C1 segment of cervical spinal cord (tissue), 14 donors: ENCODE measurements around the gene URI1.
"Not testable (repeated sequence)": the region's sequence is repeated elsewhere in the genome, so short reads cannot be mapped to it uniquely, and the experiment has no call there.

Source experiments
- DNase-seq, 14 donors: peaks; one replicate each; lab custom pipeline; 2025; lab: John Stamatoyannopoulos, UW

The URI1 gene

GRCh38 chr19:29942404-29943261 lies 594 bp downstream of the URI1 start:
- peak in 9 of 14 donors; percentile 44 to 76 (median 58) for DNase-seq

GRCh38 chr19:29943615-29944014 lies 1.6 kb downstream of the URI1 start:
- DNase-seq: no peak

- DNase-seq: no peak
Observed at GRCh38 chr19:29944390-29945012, 2.5 kb downstream of the URI1 start.

GRCh38 chr19:29945017-29945416 lies 3.0 kb downstream of the URI1 start:
- DNase-seq: no peak

- no peak for DNase-seq
Observed at GRCh38 chr19:29945433-29945832, 3.4 kb downstream of the URI1 start.

GRCh38 chr19:29946645-29947044 lies 4.6 kb downstream of the URI1 start:
- DNase-seq: no peak

GRCh38 chr19:29947871-29948270 lies 5.8 kb downstream of the URI1 start:
- DNase-seq: no peak

- not testable (repeated sequence) for DNase-seq
Observed at GRCh38 chr19:29948759-29949470, 6.9 kb downstream of the URI1 start.

- no peak for DNase-seq
Observed at GRCh38 chr19:29952177-29952576, 10.1 kb downstream of the URI1 start.

- no peak for DNase-seq
Observed at GRCh38 chr19:29952646-29953045, 10.6 kb downstream of the URI1 start.

GRCh38 chr19:29953352-29954247 lies 11.6 kb downstream of the URI1 start:
- no peak for DNase-seq

GRCh38 chr19:29956855-29957254 lies 14.8 kb downstream of the URI1 start:
- DNase-seq: no peak

- no peak for DNase-seq
Observed at GRCh38 chr19:29961311-29961710, 19.3 kb downstream of the URI1 start.

- DNase-seq: no peak
Observed at GRCh38 chr19:29962793-29963192, 20.8 kb downstream of the URI1 start.

- DNase-seq: no peak
Observed at GRCh38 chr19:29963576-29963975, 21.5 kb downstream of the URI1 start.

- no peak for DNase-seq
Observed at GRCh38 chr19:29964171-29964570, 22.1 kb downstream of the URI1 start.

GRCh38 chr19:29965492-29965891 lies 23.5 kb downstream of the URI1 start:
- no peak for DNase-seq

- not testable (repeated sequence) for DNase-seq
Observed at GRCh38 chr19:29966142-29966541, 24.1 kb downstream of the URI1 start.

- no peak for DNase-seq
Observed at GRCh38 chr19:29966588-29967249, 24.7 kb downstream of the URI1 start.

GRCh38 chr19:29967623-29968022 lies 25.6 kb downstream of the URI1 start:
- DNase-seq: peak in 1 of 14 donors; percentile 14

- DNase-seq: no peak
Observed at GRCh38 chr19:29969891-29970290, 27.9 kb downstream of the URI1 start.
